T47D (cell line): ENCODE data around the gene TGM1.

Experiments used
- DNase-seq, 2 experiments: peaks; one replicate each; pipeline versions ENCODE4 v3.0.0 to v3.0.0-alpha.2; 2011 to 2012; ENCODE audit warnings: low read depth in 1 of 2, low spot score in 1 of 2
- JUND ChIP-seq: IDR thresholded peaks from 2 replicates; pipeline ENCODE4 v1.6.1; 2012; ENCODE audit warnings: low read depth
- in situ Hi-C: cut with HindIII; loops from 2 replicates; pipeline ENCODE4 v1.10.0; 2016; ENCODE audit warnings: low sequenced_read_pairs, low pct_unique_long_range_greater_than_20kb

Gene TGM1

DNA sequence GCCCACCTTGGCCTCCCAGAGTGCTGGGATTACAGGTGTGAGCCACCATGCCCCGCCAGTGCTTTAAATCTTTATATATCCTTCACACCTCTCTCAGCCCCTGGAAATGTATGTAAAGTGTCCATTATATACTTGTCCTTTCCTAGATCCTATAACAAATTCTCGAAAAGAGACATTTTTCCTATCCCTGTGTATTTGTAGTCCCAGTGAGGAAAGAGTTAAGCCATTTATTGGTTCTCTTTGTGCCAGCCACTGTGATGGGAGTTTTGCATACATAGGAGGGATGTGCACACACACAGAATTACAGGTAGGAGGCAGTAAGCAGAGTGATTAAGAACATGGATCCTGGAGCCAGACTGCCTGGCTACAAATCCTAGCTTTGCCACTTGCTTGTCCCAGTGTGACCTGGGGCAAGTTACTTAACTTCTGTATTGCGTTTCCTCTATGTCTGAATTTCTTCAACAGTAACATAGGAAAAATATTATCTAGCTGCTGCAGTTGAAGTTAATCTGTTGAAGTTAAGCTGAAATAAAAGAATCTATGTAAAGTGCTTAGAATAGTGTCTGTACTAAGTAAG, 10.5 kb upstream of the TGM1 start:
- DNase-seq = peak in 1 of 2 experiments; percentile 10
- TF ChIP-seq JUND = no peak
- in situ Hi-C loops = no loop called here

- in situ Hi-C loops = no loop called here
- no peak for DNase-seq
- TF ChIP-seq JUND = no peak
Observed at GRCh38 chr14:24272467-24272866, 9.5 kb upstream of the TGM1 start.

- TF ChIP-seq JUND = no peak
- in situ Hi-C loops = no loop called here
- DNase-seq = no peak
Observed at GRCh38 chr14:24271834-24272263, 8.9 kb upstream of the TGM1 start.

DNA sequence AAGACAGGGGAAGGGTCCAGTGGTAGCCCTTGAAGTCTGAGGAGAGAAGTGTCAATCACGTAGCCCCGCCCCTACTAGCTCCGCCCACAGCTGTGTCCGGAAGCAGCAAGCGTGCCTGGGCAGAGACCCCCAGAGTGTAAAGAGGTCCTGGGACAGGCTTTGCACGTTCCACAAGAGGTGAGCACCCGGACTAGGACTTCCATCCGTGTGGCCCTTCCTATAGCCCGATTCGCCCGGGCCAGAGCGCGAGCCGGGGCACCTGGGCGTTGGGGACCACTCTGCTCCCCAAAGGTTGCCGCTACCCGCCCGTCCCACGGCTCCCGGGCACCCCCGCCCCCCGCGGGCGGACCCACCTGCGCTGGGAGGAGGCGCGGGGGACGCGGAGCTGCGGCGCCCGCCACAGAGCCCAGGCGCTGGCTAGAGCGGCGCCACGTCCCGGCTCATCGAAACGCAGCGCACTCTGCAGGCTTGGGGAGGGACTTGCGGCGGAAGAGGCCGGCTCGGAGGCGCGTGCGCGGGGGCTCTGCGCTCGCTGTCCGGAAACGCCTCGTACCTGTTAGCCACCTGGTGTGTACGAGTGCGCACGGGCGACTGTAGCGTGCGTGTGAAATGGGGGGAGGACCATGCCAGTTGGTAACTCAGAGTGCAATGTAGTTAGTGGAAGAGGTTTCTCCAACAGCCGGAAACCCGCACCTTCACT, 8.3 kb upstream of the TGM1 start, which contains the start of gene RABGGTA:
RABGGTA (minus strand) TSS at position 464 of the 700 bp plus-strand sequence. CDS start 482 bp downstream, outside the sequence.
- TF ChIP-seq JUND = no peak
- peak; percentile 86 to 92 for DNase-seq
- in situ Hi-C loops = no loop called here

- no peak for TF ChIP-seq JUND
- in situ Hi-C loops = no loop called here
- no peak for DNase-seq
Observed at GRCh38 chr14:24270537-24271133, 7.7 kb upstream of the TGM1 start.

DNA sequence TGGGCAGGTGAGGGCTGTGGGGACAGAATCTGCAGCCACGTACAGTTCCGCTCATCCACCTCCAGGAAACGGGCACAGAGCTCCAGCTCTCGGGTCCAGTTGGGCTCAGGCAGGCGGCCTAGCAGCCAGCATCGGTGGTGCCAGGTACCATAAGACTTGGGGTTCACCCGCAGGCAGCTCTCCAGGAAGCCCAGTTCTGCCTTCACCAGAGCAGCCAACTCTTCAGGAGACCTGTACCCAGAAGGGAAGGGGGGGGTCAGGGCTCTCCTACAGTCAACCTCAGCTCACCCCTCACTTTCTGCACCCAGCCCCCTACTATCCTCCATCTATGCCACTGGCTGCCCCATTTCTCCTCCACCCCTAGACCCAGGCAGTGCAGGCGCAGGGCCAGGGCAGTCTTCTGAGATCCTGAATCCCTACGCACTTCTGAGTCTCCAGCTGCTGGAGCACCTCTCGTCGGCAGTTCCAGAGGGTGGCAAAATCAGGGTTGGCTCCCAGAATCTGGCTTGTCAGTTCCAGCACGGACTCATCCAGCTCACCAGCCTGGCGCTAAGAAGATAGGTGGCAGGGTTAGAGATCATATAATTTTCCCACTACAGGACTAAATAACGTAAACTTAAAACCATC, 7.0 kb upstream of the TGM1 start:
- TF ChIP-seq JUND = no peak
- no peak for DNase-seq
- in situ Hi-C loops = no loop called here

- in situ Hi-C loops = no loop called here
- TF ChIP-seq JUND = no peak
- no peak for DNase-seq
Observed at GRCh38 chr14:24269368-24269767, 6.4 kb upstream of the TGM1 start.

- no peak for DNase-seq
- in situ Hi-C loops = no loop called here
- no peak for TF ChIP-seq JUND
Observed at GRCh38 chr14:24268225-24268624, 5.2 kb upstream of the TGM1 start.

- in situ Hi-C loops = no loop called here
- no peak for DNase-seq
Observed at GRCh38 chr14:24267516-24267915, 4.5 kb upstream of the TGM1 start.

DNA sequence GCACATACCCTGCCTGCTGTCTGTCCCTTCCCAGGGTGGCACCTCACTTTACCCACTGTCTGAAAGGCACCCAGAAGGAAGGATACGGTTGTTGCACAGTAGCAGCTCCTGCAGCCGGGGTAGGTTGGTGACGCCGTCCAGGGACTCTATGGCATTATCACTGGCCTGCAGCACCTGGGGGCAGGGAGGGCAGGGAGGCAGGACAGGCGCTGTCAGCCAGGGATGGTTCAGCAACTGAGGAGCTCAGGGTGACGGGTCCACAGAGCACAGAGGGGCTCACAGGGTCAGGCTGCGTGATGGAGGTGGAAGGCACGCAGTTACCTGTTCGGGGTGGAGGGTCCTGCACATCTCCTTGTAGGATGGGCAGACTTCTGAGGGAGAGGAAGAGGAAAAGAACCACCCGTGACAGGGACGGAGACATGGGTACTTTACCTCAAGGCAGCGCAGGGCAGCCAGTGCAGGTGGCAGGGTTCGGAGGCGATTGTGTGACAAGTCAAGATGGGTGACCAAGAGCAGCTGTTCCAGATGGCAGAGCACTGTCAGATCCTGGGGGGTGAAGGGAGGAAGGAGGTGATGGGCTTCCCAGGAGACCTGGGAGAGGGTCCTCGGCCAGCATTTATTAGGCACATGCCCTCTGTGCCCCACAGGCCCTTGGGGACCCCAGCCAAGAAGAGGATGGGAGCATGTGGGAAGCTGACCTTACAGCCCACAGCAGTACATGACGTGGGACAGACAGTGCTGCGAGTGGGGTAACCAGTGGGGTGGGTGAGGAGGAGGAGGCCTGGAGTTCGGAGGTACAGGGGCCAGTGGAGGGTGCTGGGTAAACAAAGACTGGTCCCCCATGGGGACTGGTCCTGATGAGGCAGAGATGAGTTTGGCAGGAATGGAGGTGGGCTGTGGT, 3.6 kb upstream of the TGM1 start:
- in situ Hi-C loops = no loop called here
- no peak for DNase-seq
- TF ChIP-seq JUND = no peak

More at GRCh38 chr14:24267516-24267915, 4.5 kb upstream of the TGM1 start:
- TF ChIP-seq JUND = no peak

DNA sequence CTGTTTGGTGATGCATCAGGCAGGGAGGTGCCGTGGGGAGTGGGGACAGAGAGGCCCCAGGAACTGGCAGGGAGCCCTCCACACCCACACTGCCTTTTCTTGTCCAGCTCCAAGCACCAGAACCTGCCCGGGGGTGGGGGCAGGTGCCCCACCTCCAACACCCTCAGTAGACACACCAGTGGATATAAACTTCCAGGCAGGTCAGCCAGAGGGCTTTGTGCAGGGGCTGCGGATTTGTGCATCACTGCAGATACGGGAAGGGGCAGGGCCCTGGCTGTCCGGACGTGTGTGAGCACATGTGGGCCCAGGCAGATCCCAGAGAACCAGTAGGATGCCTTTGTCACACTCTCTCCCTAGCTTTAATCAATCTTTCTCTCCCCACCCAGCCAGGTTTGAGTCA, 1.3 kb upstream of the TGM1 start:
- DNase-seq = peak in 1 of 2 experiments; percentile 3
- TF ChIP-seq JUND = no peak
- in situ Hi-C loops = no loop called here

GRCh38 chr14:24263848-24264247, 871 bp upstream of the TGM1 start:
- no peak for TF ChIP-seq JUND
- in situ Hi-C loops = no loop called here
- peak; percentile 42 to 83 for DNase-seq
